Peyer's patch (tissue), 4 donors: ENCODE data around the gene SYTL5. TPM values are rescaled to one million over a fixed set of nuclear protein-coding genes. Genes with fewer than 3 reads are reported as not detected.

ENCODE experiments used
- DNase-seq, 3 donors: peaks; one replicate each; pipeline ENCODE4 v3.0.0-alpha.2; 2017 to 2019
- H3K27ac ChIP-seq, 4 donors: fragments of 200-600 bp; sonication (generic); one replicate each; pipeline ENCODE4 v1.5.1; 2016 to 2019
- H3K27me3 ChIP-seq, 2 donors: fragments of 200-600 bp; sonication (generic); one replicate each; pipeline ENCODE4 v1.5.1; 2019
- H3K36me3 ChIP-seq, 3 donors: fragments of 200-600 bp; sonication (generic); one replicate each; pipeline ENCODE4 v1.5.1; 2016 to 2019
- H3K4me1 ChIP-seq, 4 donors: fragments of 200-600 bp; sonication (generic); one replicate each; pipeline ENCODE4 v1.5.1; 2016 to 2019
- H3K4me3 ChIP-seq, 4 donors: fragments of 200-600 bp; sonication (generic); 1 replicate in 3 of 4; 2 replicates in 1 of 4; pipeline ENCODE4 v1.5.1; 2016 to 2019; ENCODE audit warnings: mild to moderate bottlenecking in 1 of 4
- H3K9me3 ChIP-seq, 4 donors: fragments of 200-600 bp; sonication (generic); one replicate each; pipeline ENCODE4 v1.5.1; 2016 to 2019; ENCODE audit warnings: mild to moderate bottlenecking in 1 of 4
- POLR2A ChIP-seq, 2 donors: fragments of 450-650 bp; IDR thresholded peaks; one replicate each; pipeline ENCODE4 v1.5.1; 2017; ENCODE audit warnings: antibody characterized with exemption in 2 of 2, mild to moderate bottlenecking in 2 of 2, moderate library complexity in 2 of 2
- total RNA-seq, 4 donors: library from RNA; depleted of rRNA; stranded (reverse); fragments of >200 nt; gene quantifications; one replicate each; pipeline ENCODE4 v1.1.0, GENCODE V29; 2016
- TF ChIP-seq, protein P1 (sequence below), 6 experiments: fragments of 450-650 bp in 4 of 6; fragments of 200-600 bp in 2 of 6; sonication (generic) in 1 of 6; IDR thresholded peaks; one replicate each; pipeline ENCODE4 v1.5.1; 2017 to 2019; ENCODE audit warnings: antibody characterized with exemption in 6 of 6, mild to moderate bottlenecking in 3 of 6, moderate library complexity in 1 of 6

SYTL5 gene
- total RNA-seq, 4 donors from 2014 or later: 1.7 to 7.5 (median 3.6) TPM

DNA sequence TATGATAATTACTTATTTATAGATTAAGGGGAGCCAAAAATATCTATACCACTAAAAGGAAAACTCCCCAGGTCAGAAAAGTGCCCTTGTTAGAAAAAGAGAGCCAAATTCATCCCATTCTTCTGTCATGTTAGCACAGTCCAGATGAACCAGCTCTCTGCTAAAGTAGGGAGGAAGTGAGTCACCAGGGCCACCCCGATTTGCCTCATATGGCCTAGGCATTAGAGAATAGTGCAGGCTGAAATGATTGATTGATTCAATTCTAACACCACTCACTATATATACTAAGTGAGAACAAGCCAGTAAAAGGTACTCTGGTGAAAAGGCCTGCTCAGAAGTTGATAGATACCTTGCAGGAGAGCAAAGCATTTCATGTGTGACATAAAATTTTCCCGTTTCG lies 119.8 kb downstream of the SYTL5 start:
- TF ChIP-seq POLR2A (IDR thresholded peaks at IDR 0.05): no peak
- TF ChIP-seq, protein P1, sequence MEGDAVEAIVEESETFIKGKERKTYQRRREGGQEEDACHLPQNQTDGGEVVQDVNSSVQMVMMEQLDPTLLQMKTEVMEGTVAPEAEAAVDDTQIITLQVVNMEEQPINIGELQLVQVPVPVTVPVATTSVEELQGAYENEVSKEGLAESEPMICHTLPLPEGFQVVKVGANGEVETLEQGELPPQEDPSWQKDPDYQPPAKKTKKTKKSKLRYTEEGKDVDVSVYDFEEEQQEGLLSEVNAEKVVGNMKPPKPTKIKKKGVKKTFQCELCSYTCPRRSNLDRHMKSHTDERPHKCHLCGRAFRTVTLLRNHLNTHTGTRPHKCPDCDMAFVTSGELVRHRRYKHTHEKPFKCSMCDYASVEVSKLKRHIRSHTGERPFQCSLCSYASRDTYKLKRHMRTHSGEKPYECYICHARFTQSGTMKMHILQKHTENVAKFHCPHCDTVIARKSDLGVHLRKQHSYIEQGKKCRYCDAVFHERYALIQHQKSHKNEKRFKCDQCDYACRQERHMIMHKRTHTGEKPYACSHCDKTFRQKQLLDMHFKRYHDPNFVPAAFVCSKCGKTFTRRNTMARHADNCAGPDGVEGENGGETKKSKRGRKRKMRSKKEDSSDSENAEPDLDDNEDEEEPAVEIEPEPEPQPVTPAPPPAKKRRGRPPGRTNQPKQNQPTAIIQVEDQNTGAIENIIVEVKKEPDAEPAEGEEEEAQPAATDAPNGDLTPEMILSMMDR (IDR thresholded peaks at IDR 0.05): no peak
- Histone ChIP-seq H3K27ac (no peak overlapping the region), H3K36me3 (no peaks in the 10 kb centered on the region), H3K27me3 (no peaks in the 10 kb centered on the region), H3K9me3 (no peaks in the 10 kb centered on the region), H3K4me3 (no peak overlapping the region), H3K4me1 (no peaks in the 10 kb centered on the region)
- no peak for DNase-seq

DNA sequence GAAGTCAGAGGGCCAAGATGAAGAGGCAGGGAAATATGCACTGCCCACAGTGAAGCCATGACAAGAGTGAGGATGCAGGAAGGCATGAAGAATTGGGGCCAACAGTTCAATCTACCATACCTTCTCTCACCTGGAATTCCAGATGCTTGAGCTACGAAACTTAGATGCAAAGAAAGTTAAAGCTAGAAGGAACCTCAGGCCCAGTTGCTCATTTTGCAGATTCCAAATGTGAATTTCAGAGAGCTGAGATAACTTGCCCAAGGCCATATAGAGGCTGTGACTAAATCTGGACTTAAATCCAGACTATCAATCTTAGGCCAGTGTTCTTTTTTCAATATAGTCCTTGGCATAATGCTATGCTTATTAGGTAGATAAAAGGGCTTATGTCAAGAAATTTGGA lies 121.6 kb downstream of the SYTL5 start:
- H3K9me3 ChIP-seq: no peaks in the 10 kb centered on the region
- TF ChIP-seq, protein P1 (IDR thresholded peaks at IDR 0.05): no peak
- no peak for TF ChIP-seq POLR2A (IDR thresholded peaks at IDR 0.05)
- no peaks in the 10 kb centered on the region for H3K36me3 ChIP-seq
- H3K27me3 ChIP-seq: no peaks in the 10 kb centered on the region
- no peak for DNase-seq
- no peak overlapping the region for H3K4me3 ChIP-seq
- no peaks in the 10 kb centered on the region for H3K4me1 ChIP-seq
- H3K27ac ChIP-seq: no peak overlapping the region

DNA sequence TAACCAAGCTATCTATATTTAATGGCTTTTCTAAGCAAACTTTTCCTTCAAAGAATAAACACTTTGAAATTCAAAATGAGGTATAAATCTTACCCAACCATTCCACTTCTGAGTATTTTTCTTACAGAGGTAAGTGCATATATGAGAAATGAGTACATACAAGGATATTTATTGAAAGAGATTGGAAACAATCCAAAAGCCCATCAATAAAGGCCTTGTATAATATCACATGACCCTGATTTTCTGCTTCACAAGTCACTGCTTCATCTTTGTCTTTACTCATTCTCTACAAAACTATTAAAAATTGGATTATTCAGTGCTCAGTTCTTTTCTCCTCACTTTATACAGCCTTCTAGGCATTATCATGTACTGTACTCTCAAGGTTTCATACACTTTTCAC lies 123.0 kb downstream of the SYTL5 start:
- Histone ChIP-seq H3K27me3 (no peaks in the 10 kb centered on the region), H3K27ac (no peak overlapping the region), H3K36me3 (no peaks in the 10 kb centered on the region), H3K9me3 (no peaks in the 10 kb centered on the region), H3K4me1 (no peaks in the 10 kb centered on the region), H3K4me3 (no peak overlapping the region)
- DNase-seq: no peak
- TF ChIP-seq, protein P1 (IDR thresholded peaks at IDR 0.05): no peak
- no peak for TF ChIP-seq POLR2A (IDR thresholded peaks at IDR 0.05)

DNA sequence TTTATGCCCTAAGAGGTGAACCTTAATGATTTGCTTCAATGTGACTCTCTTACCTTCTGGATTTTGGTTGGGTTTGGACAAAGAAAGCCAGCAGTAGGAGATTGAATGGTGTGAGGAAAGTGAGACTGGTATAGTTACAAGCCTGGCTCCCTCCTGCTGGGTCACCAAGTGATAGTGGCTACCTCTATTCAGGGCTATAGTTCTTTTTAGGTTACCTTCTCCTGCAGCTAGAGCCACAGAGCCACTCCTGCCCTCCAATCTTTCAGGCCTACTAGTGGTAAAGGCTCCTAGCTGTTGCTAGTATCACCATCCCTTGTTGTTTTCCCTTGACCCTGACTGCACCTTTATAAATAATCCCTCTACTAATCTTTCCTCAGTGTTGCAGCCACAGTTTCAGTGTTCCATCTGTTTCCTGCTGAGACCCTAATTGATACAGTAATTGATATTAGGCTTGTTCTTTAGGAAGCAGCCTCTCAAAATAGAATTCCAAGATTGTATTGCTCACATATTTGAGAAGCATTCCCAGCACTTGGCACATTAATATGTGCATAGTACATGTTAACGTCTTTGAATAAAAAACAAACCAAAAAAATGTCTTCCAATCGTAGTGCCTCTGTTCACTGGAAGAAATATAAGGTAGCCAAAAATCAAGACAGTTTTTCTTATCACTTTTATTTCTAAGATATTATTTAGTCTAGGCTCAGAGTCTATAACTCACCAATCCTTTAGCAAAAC lies 132.0 kb downstream of the SYTL5 start:
- no peaks in the 10 kb centered on the region for H3K4me1 ChIP-seq
- DNase-seq: no peak
- TF ChIP-seq POLR2A (IDR thresholded peaks at IDR 0.05): no peak
- TF ChIP-seq, protein P1 (IDR thresholded peaks at IDR 0.05): no peak

DNA sequence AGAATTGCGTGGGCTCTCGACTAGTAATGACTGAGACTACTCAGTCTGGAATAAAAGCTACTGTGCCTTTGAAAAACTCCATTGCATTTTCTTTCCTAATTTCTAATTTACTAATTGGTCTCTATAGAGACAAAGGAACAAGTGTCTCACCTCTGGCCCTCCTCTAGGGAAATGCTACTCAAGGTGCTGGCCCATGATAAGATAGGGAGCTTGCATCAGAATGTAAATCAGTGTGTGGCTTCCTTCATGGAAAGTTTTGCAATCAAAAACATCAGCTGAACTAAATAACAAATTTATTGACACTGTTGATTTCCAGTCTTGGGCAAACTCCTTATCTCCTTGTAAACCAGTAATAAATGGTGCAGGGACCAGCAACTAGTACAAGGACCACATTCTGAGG lies 132.5 kb downstream of the SYTL5 start:
- Histone ChIP-seq H3K9me3 (no peaks in the 10 kb centered on the region), H3K4me3 (no peak overlapping the region), H3K27me3 (no peaks in the 10 kb centered on the region), H3K36me3 (no peaks in the 10 kb centered on the region), H3K4me1 (no peaks in the 10 kb centered on the region), H3K27ac (no peak overlapping the region)
- DNase-seq: no peak
- TF ChIP-seq, protein P1 (IDR thresholded peaks at IDR 0.05): no peak
- no peak for TF ChIP-seq POLR2A (IDR thresholded peaks at IDR 0.05)

More for the DNA sequence above, 132.0 kb downstream of the SYTL5 start:
- H3K27me3 ChIP-seq: no peaks in the 10 kb centered on the region
- no peaks in the 10 kb centered on the region for H3K9me3 ChIP-seq
- no peak overlapping the region for H3K27ac ChIP-seq
- H3K4me3 ChIP-seq: no peak overlapping the region
- no peaks in the 10 kb centered on the region for H3K36me3 ChIP-seq
